ENCODE results near the gene LOXL4.

Gene LOXL4

GRCh38 chr10:98202378-98202777 lies 65.6 kb downstream of the LOXL4 start:
- in situ Hi-C loops (cut with MboI; ENCODE audit: low sequenced_read_pairs), result no loop called here

GRCh38 chr10:98201760-98202159 lies 66.2 kb downstream of the LOXL4 start:
- in situ Hi-C loops (cut with MboI; ENCODE audit: low sequenced_read_pairs), result no loop called here

Data from HL-60/S4 (cell line).